ENCODE results near the gene ARHGEF7.
"Not testable (repeated sequence)": the region's sequence is repeated elsewhere in the genome, so short reads cannot be mapped to it uniquely, and the experiment has no call there.

The ARHGEF7 gene

DNA sequence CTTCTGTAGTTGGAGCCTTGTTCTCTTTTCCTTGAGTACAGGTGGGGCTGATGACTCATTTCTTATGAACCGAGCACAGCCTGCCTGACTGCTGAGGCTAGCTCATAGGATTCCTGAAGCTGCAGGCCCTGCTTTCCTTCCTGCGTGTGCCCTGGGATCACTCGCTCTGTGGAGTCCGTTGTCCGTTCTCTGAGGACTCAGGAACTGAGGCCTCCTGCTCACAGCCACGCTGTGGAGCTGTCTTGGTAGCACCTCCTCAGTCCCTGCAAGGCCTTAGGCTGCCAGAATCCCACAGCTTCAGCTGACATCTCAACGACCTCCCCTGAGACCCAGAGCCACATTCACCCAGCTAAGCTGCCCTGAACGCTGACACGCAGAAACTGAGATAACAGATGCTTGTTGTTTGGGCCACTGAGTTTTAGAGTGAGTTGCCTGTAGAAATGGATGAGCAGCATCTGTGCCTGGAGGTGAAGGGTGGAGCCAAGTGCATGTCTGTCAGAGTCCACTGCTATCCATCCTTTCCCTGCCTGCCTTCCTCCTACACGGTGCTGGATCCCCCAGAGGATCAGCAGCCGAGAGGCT lies 72.9 kb downstream of the ARHGEF7 start:
- Histone ChIP-seq H3K4me2 (ENCODE audit: low read length) (no peak overlapping the region), H3K23ac (ENCODE audit: low read length) (no peak overlapping the region)
- peak; percentile 43 to 69 for DNase-seq

DNA sequence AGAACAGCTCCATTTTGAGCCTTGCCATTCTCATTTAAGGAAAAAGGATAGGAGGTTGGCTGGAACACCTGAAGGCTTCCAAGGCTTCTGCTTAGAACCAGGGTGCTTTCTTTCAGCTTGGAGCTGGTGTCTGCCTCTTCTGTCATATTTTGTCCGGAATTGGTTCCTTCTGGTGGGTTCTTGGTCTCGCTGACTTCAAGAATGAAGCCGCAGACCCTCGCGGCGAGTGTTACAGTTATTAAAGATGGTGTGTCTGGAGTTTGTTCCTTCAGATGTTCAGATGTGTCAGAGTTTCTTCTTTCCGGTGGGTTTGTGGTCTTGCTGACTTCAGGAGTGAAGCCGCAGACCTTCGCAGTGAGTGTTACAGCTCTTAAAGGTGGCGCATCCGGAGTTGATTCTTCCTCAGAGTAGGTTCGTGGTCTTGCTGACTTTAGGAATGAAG lies 74.0 kb downstream of the ARHGEF7 start:
- not testable (repeated sequence) for H4K12ac ChIP-seq (ENCODE audit: low read depth, low read length); H2AK5ac ChIP-seq (ENCODE audit: low read length); H3K4me2 ChIP-seq (ENCODE audit: low read length); H3K79me1 ChIP-seq (ENCODE audit: low read length); H2BK120ac ChIP-seq (ENCODE audit: insufficient read depth, low read length, poor library complexity); H4K8ac ChIP-seq (ENCODE audit: low read depth, low read length); H2BK5ac ChIP-seq (ENCODE audit: low read depth, low read length, poor library complexity); H3K4me3 ChIP-seq (ENCODE audit: low read depth, low read length); H3K9ac ChIP-seq (ENCODE audit: low read length); DNase-seq; H2AFZ ChIP-seq (ENCODE audit: insufficient read depth, low read length, poor library complexity); H3K23ac ChIP-seq (ENCODE audit: low read length); H3K27me3 ChIP-seq (ENCODE audit: insufficient read depth, low read length); H3K79me2 ChIP-seq (ENCODE audit: control insufficient read depth, insufficient read depth, low read length, poor library complexity); H3K9me3 ChIP-seq (ENCODE audit: insufficient read depth, low read depth, low read length); H4K91ac ChIP-seq (ENCODE audit: low read depth, low read length); H3K14ac ChIP-seq (ENCODE audit: low read length); H2BK12ac ChIP-seq (ENCODE audit: low read length); H3K27ac ChIP-seq (ENCODE audit: low read depth, low read length); H3K18ac ChIP-seq (ENCODE audit: low read length); H3K36me3 ChIP-seq (ENCODE audit: control insufficient read depth in 1 of 2, insufficient read depth in 2 of 2, low read length in 2 of 2)
- Histone ChIP-seq H3K4ac (ENCODE audit: low read depth, low read length) (peak overlapping the region; percentile 49), H3K4me1 (ENCODE audit: control insufficient read depth in 1 of 2, insufficient read depth in 2 of 2, low read length in 2 of 2) (peaks cover 9 to 12% of the 10 kb centered on the region in 2 experiments)
- whole genome bisulfite sequencing (ENCODE audit: extremely low coverage, insufficient coverage, insufficient read length), result no CpG with 5 or more reads among the region's 12 CpGs

More for the DNA sequence above, 72.9 kb downstream of the ARHGEF7 start:
- H4K12ac ChIP-seq (ENCODE audit: low read depth, low read length), result no peak overlapping the region
- peaks cover 8 to 12% of the 10 kb centered on the region in 2 experiments for H3K4me1 ChIP-seq (ENCODE audit: control insufficient read depth in 1 of 2, insufficient read depth in 2 of 2, low read length in 2 of 2)
- H2BK120ac ChIP-seq (ENCODE audit: insufficient read depth, low read length, poor library complexity), result no peak overlapping the region
- no peaks in the 10 kb centered on the region for H3K9me3 ChIP-seq (ENCODE audit: insufficient read depth, low read depth, low read length)
- no peaks in the 10 kb centered on the region for H3K27me3 ChIP-seq (ENCODE audit: insufficient read depth, low read length)
- H3K79me1 ChIP-seq (ENCODE audit: low read length), result no peaks in the 10 kb centered on the region
- H4K8ac ChIP-seq (ENCODE audit: low read depth, low read length), result no peak overlapping the region
- H3K4ac ChIP-seq (ENCODE audit: low read depth, low read length), result no peak overlapping the region
- no peak overlapping the region for H3K14ac ChIP-seq (ENCODE audit: low read length)
- H3K27ac ChIP-seq (ENCODE audit: low read depth, low read length), result no peak overlapping the region
- no peak overlapping the region for H3K9ac ChIP-seq (ENCODE audit: low read length)
- H2BK12ac ChIP-seq (ENCODE audit: low read length), result no peak overlapping the region
- H2AK5ac ChIP-seq (ENCODE audit: low read length), result no peak overlapping the region
- WGBS (ENCODE audit: extremely low coverage, insufficient coverage, insufficient read length), result no CpG with 5 or more reads among the region's 11 CpGs
- H3K4me3 ChIP-seq (ENCODE audit: low read depth, low read length), result no peak overlapping the region
- no peak overlapping the region for H4K91ac ChIP-seq (ENCODE audit: low read depth, low read length)
- H2BK5ac ChIP-seq (ENCODE audit: low read depth, low read length, poor library complexity), result no peak overlapping the region
- H3K36me3 ChIP-seq (ENCODE audit: control insufficient read depth in 1 of 2, insufficient read depth in 2 of 2, low read length in 2 of 2), result peaks cover 0 to 3% of the 10 kb centered on the region in 2 experiments
- no peak overlapping the region for H2AFZ ChIP-seq (ENCODE audit: insufficient read depth, low read length, poor library complexity)
- peak overlapping the region; percentile 2 for H3K18ac ChIP-seq (ENCODE audit: low read length)
- H3K79me2 ChIP-seq (ENCODE audit: control insufficient read depth, insufficient read depth, low read length, poor library complexity), result no peaks in the 10 kb centered on the region

- not testable (repeated sequence) for H3K14ac ChIP-seq (ENCODE audit: low read length); H2BK120ac ChIP-seq (ENCODE audit: insufficient read depth, low read length, poor library complexity); H3K27me3 ChIP-seq (ENCODE audit: insufficient read depth, low read length); H4K8ac ChIP-seq (ENCODE audit: low read depth, low read length); H3K23ac ChIP-seq (ENCODE audit: low read length); H3K9me3 ChIP-seq (ENCODE audit: insufficient read depth, low read depth, low read length); H2BK12ac ChIP-seq (ENCODE audit: low read length); DNase-seq; H3K27ac ChIP-seq (ENCODE audit: low read depth, low read length); H3K4me2 ChIP-seq (ENCODE audit: low read length); H3K36me3 ChIP-seq (ENCODE audit: control insufficient read depth in 1 of 2, insufficient read depth in 2 of 2, low read length in 2 of 2); H3K79me1 ChIP-seq (ENCODE audit: low read length); H3K4ac ChIP-seq (ENCODE audit: low read depth, low read length); H2AK5ac ChIP-seq (ENCODE audit: low read length); H3K9ac ChIP-seq (ENCODE audit: low read length); H2AFZ ChIP-seq (ENCODE audit: insufficient read depth, low read length, poor library complexity); H3K18ac ChIP-seq (ENCODE audit: low read length); H4K91ac ChIP-seq (ENCODE audit: low read depth, low read length); H3K4me3 ChIP-seq (ENCODE audit: low read depth, low read length); H2BK5ac ChIP-seq (ENCODE audit: low read depth, low read length, poor library complexity); H3K79me2 ChIP-seq (ENCODE audit: control insufficient read depth, insufficient read depth, low read length, poor library complexity); H4K12ac ChIP-seq (ENCODE audit: low read depth, low read length)
- peaks cover 13% of the 10 kb centered on the region in 2 experiments for H3K4me1 ChIP-seq (ENCODE audit: control insufficient read depth in 1 of 2, insufficient read depth in 2 of 2, low read length in 2 of 2)
- no CpG with 5 or more reads among the region's 9 CpGs for WGBS (ENCODE audit: extremely low coverage, insufficient coverage, insufficient read length)
Observed at GRCh38 chr13:111189516-111189915, 74.4 kb downstream of the ARHGEF7 start.

DNA sequence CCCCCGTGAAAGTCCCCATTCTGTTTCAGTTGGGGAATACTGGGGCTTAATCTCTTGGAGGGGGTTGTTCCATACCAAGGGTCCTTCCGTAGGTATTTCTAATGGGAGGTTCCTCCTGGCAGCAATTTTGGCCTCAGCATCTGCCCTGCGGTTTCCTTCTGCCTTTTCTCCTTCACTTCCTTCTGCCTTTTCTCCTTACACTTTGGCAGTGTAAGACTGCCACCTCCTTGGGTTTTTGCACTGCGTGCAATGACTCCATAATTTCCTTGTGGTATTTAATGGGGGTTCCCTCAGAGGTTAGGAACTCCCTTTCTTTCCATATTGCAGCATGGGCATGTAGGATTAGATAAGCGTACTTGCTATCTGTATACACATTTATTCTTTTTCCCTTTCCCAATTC lies 78.1 kb downstream of the ARHGEF7 start:
- not testable (repeated sequence) for H3K79me2 ChIP-seq (ENCODE audit: control insufficient read depth, insufficient read depth, low read length, poor library complexity); H3K9me3 ChIP-seq (ENCODE audit: insufficient read depth, low read depth, low read length); H3K18ac ChIP-seq (ENCODE audit: low read length); H3K4me2 ChIP-seq (ENCODE audit: low read length); H3K27ac ChIP-seq (ENCODE audit: low read depth, low read length); DNase-seq; H3K9ac ChIP-seq (ENCODE audit: low read length); H4K91ac ChIP-seq (ENCODE audit: low read depth, low read length); H4K8ac ChIP-seq (ENCODE audit: low read depth, low read length); H2AK5ac ChIP-seq (ENCODE audit: low read length); H3K14ac ChIP-seq (ENCODE audit: low read length); H3K4ac ChIP-seq (ENCODE audit: low read depth, low read length); H3K4me3 ChIP-seq (ENCODE audit: low read depth, low read length); H3K36me3 ChIP-seq (ENCODE audit: control insufficient read depth in 1 of 2, insufficient read depth in 2 of 2, low read length in 2 of 2); H2BK5ac ChIP-seq (ENCODE audit: low read depth, low read length, poor library complexity); H3K27me3 ChIP-seq (ENCODE audit: insufficient read depth, low read length); H2BK12ac ChIP-seq (ENCODE audit: low read length); H2BK120ac ChIP-seq (ENCODE audit: insufficient read depth, low read length, poor library complexity); H4K12ac ChIP-seq (ENCODE audit: low read depth, low read length); H3K23ac ChIP-seq (ENCODE audit: low read length); H3K79me1 ChIP-seq (ENCODE audit: low read length); H2AFZ ChIP-seq (ENCODE audit: insufficient read depth, low read length, poor library complexity)
- peaks cover 9 to 14% of the 10 kb centered on the region in 2 experiments for H3K4me1 ChIP-seq (ENCODE audit: control insufficient read depth in 1 of 2, insufficient read depth in 2 of 2, low read length in 2 of 2)
- WGBS (ENCODE audit: extremely low coverage, insufficient coverage, insufficient read length), result no CpG with 5 or more reads among the region's 5 CpGs

All from trophoblast cell (in vitro differentiated cells and primary cell).